Measurements from ENCODE around the gene ACACA.
"Not testable (repeated sequence)": the region's sequence is repeated elsewhere in the genome, so short reads cannot be mapped to it uniquely, and the experiment has no call there.

ACACA gene

GRCh38 chr17:37092701-37093100 lies 313.9 kb downstream of the ACACA start:
- no peak for DNase-seq

- no peak for DNase-seq
These were observed 314.6 kb downstream of the ACACA start for GRCh38 chr17:37092071-37092470.

GRCh38 chr17:37090941-37091340 lies 315.7 kb downstream of the ACACA start:
- no peak for DNase-seq

- peak; percentile 65 to 78 for DNase-seq
These were observed 316.7 kb downstream of the ACACA start for GRCh38 chr17:37089956-37090355.

GRCh38 chr17:37088913-37089312 lies 317.7 kb downstream of the ACACA start:
- no peak for DNase-seq

GRCh38 chr17:37088459-37088858 lies 318.2 kb downstream of the ACACA start:
- DNase-seq, result peak in 1 of 2 donors; percentile 39

- no peak for DNase-seq
These were observed 319.0 kb downstream of the ACACA start for GRCh38 chr17:37087683-37088082.

GRCh38 chr17:37086948-37087347 lies 319.7 kb downstream of the ACACA start:
- no peak for DNase-seq

- no peak for DNase-seq
These were observed 320.3 kb downstream of the ACACA start for GRCh38 chr17:37086334-37086733.

- DNase-seq, result no peak
These were observed 322.3 kb downstream of the ACACA start for GRCh38 chr17:37084372-37084771.

GRCh38 chr17:37083456-37083855 lies 323.2 kb downstream of the ACACA start:
- no peak for DNase-seq

- no peak for DNase-seq
These were observed 323.7 kb downstream of the ACACA start for GRCh38 chr17:37082985-37083384.

- DNase-seq, result no peak
These were observed 324.2 kb downstream of the ACACA start for GRCh38 chr17:37082311-37082860.

GRCh38 chr17:37081287-37081686 lies 325.3 kb downstream of the ACACA start:
- no peak for DNase-seq

- DNase-seq, result no peak
These were observed 326.9 kb downstream of the ACACA start for GRCh38 chr17:37079735-37080134.

GRCh38 chr17:37079065-37079708 lies 327.4 kb downstream of the ACACA start:
- DNase-seq, result no peak

- DNase-seq, result not testable (repeated sequence)
These were observed 333.2 kb downstream of the ACACA start for GRCh38 chr17:37073464-37073863.

GRCh38 chr17:37069087-37069486 lies 337.5 kb downstream of the ACACA start:
- no peak for DNase-seq

GRCh38 chr17:37068266-37068665 lies 338.4 kb downstream of the ACACA start:
- DNase-seq, result no peak

GRCh38 chr17:37067555-37068111 lies 339.0 kb downstream of the ACACA start:
- DNase-seq, result no peak

GRCh38 chr17:37066322-37067255 lies 340.0 kb downstream of the ACACA start:
- no peak for DNase-seq

- DNase-seq, result no peak
These were observed 340.9 kb downstream of the ACACA start for GRCh38 chr17:37065486-37066321.

- no peak for DNase-seq
These were observed 341.7 kb downstream of the ACACA start for GRCh38 chr17:37064956-37065355.

All from CD4-positive, alpha-beta T cell treated with Interferon alpha-2 for 1 hour (primary cell).